GM19328 (cell line): ENCODE data around the gene PMPCA.

Experiments used
- ATAC-seq: cut with Tn5 transposase; IDR thresholded peaks from one replicate; pipeline ENCODE4 v1.9.1; 2021; ENCODE audit warnings: mild to moderate bottlenecking, moderate library complexity; ENCODE audit not compliant: unreplicated experiment

The PMPCA gene

GRCh38 chr9:136410500-136411287, at the start of gene PMPCA, which contains the start of gene ENTR1:
Gene PMPCA (plus strand): TSS chr9:136410658. CDS start chr9:136410669, 11 bp downstream.
Gene ENTR1 (minus strand): TSS chr9:136410614. CDS start chr9:136410397, 217 bp downstream.
- peak; percentile 86 for ATAC-seq

GRCh38 chr9:136361047-136361753, 49.3 kb upstream of the PMPCA start:
- ATAC-seq: no peak

GRCh38 chr9:136361754-136362449, 48.6 kb upstream of the PMPCA start:
- ATAC-seq: no peak

GRCh38 chr9:136362450-136362784, 48.0 kb upstream of the PMPCA start:
- ATAC-seq: no peak

- ATAC-seq: peak; percentile 68
Observed at GRCh38 chr9:136363106-136363948, 47.1 kb upstream of the PMPCA start, which contains the start of gene DNLZ. Gene DNLZ (minus strand): TSS chr9:136363744. CDS start chr9:136363714, 30 bp downstream.

GRCh38 chr9:136363949-136364748, 46.3 kb upstream of the PMPCA start:
- no peak for ATAC-seq

GRCh38 chr9:136364942-136365774, 45.3 kb upstream of the PMPCA start:
- ATAC-seq: no peak

GRCh38 chr9:136365775-136366222, 44.7 kb upstream of the PMPCA start:
- no peak for ATAC-seq

- ATAC-seq: no peak
Observed at GRCh38 chr9:136366826-136367225, 43.6 kb upstream of the PMPCA start.

- no peak for ATAC-seq
Observed at GRCh38 chr9:136367296-136368145, 42.9 kb upstream of the PMPCA start.

- ATAC-seq: no peak
Observed at GRCh38 chr9:136368190-136368589, 42.3 kb upstream of the PMPCA start.

GRCh38 chr9:136370037-136370436, 40.4 kb upstream of the PMPCA start:
- no peak for ATAC-seq

- no peak for ATAC-seq
Observed at GRCh38 chr9:136370687-136371532, 39.5 kb upstream of the PMPCA start.

GRCh38 chr9:136371533-136371880, 39.0 kb upstream of the PMPCA start:
- no peak for ATAC-seq

GRCh38 chr9:136372006-136372405, 38.5 kb upstream of the PMPCA start:
- no peak for ATAC-seq

- ATAC-seq: no peak
Observed at GRCh38 chr9:136372561-136373299, 37.7 kb upstream of the PMPCA start.
